ENCODE results near the gene ALDH1A1. TPM values are rescaled to one million over a fixed set of nuclear protein-coding genes. Genes with fewer than 3 reads are reported as not detected.

Gene ALDH1A1
- total and polyA plus RNA-seq, 3 donors from 2014 or later: 307 to 474 (median 337) TPM

DNA sequence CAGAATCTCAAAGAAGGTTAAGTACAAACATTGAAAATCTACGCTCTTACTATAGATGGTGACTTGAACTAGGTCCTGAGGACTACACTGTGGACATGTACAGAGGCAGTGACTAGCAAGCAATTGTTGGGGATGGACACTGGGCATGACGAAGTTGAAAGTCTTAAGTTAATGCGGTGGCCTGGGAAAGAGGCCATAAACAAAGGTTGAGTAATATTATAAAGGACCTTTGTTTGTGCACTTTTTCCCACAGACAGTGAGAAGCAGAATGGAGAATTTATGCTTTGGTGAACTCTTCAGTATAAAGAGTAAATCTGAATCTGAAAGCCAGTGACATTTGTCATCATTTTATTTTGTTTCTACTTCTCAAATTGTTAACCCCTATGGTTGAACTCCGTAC is 15.3 kb downstream of the ALDH1A1 start:
- Histone ChIP-seq H3K4me3 (no peak overlapping the region), H3K27me3 (no peaks in the 10 kb centered on the region), H3K36me3 (ENCODE audit: low read depth, missing control alignments) (no peaks in the 10 kb centered on the region), H3K27ac (no peak overlapping the region), H3K4me1 (no peaks in the 10 kb centered on the region), H3K9me3 (no peaks in the 10 kb centered on the region)
- TF ChIP-seq POLR2A (IDR thresholded peaks at IDR 0.05): no peak
- TF ChIP-seq, protein P1, sequence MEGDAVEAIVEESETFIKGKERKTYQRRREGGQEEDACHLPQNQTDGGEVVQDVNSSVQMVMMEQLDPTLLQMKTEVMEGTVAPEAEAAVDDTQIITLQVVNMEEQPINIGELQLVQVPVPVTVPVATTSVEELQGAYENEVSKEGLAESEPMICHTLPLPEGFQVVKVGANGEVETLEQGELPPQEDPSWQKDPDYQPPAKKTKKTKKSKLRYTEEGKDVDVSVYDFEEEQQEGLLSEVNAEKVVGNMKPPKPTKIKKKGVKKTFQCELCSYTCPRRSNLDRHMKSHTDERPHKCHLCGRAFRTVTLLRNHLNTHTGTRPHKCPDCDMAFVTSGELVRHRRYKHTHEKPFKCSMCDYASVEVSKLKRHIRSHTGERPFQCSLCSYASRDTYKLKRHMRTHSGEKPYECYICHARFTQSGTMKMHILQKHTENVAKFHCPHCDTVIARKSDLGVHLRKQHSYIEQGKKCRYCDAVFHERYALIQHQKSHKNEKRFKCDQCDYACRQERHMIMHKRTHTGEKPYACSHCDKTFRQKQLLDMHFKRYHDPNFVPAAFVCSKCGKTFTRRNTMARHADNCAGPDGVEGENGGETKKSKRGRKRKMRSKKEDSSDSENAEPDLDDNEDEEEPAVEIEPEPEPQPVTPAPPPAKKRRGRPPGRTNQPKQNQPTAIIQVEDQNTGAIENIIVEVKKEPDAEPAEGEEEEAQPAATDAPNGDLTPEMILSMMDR (IDR thresholded peaks at IDR 0.05): no peak
- WGBS, 2 donors: 79 to 90% methylated on average over 4 of the region's 4 CpGs
- intact Hi-C loops (cut with DNase I; ENCODE audit: low total_unique reads): no loop called here
- DNase-seq: no peak

DNA sequence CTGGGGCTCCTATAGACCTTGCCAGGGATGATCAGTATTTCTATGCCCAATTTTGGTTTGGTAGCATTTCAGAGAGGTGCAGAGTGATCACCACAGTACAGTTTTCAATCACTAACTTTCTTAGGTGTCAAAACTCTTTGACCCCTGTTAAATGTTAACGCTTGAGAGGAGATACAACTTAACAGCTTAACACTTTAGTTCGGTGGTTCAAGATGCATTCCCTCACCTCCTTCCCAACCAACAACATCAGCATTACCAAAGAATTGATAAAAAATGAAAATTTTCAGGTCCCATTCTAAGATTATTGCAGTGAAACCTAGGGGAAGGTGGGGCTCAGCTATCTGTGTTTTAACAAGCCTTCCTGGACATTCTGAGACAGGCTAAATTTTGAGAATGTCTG is 16.2 kb downstream of the ALDH1A1 start:
- 69 to 83% methylated on average over 2 of the region's 2 CpGs for WGBS, 2 donors

DNA sequence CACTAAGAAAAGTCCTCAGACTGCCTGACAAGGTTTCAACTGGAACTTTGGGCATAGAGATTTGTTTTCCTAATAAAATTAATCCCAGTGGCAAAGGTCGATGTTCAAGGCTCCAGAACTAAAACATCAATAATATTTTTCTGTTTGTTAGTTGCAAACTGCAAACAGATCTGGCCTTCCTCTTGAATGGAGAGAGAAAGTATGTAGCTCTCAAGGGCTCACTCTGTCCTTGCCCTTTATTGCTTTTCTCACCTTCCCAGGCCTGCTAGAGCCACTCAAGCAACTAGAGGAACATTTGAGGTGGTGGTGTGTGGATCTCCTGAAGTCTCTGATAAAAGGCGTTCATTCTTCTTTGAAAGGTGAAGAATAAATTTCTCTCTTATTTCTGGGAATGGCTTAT is 16.6 kb downstream of the ALDH1A1 start:
- Histone ChIP-seq H3K9me3 (no peaks in the 10 kb centered on the region), H3K27me3 (no peaks in the 10 kb centered on the region), H3K27ac (no peak overlapping the region), H3K4me1 (no peaks in the 10 kb centered on the region), H3K36me3 (ENCODE audit: low read depth, missing control alignments) (no peaks in the 10 kb centered on the region), H3K4me3 (no peak overlapping the region)
- intact Hi-C loops (cut with DNase I; ENCODE audit: low total_unique reads): no loop called here
- TF ChIP-seq, protein P1 (IDR thresholded peaks at IDR 0.05): no peak
- TF ChIP-seq POLR2A (IDR thresholded peaks at IDR 0.05): no peak
- DNase-seq: no peak
- 57 to 58% methylated on average over 2 of the region's 2 CpGs for WGBS, 2 donors

More for the DNA sequence above, 16.2 kb downstream of the ALDH1A1 start:
- Histone ChIP-seq H3K9me3 (no peaks in the 10 kb centered on the region), H3K27me3 (no peaks in the 10 kb centered on the region), H3K4me3 (no peak overlapping the region), H3K27ac (no peak overlapping the region), H3K36me3 (ENCODE audit: low read depth, missing control alignments) (no peaks in the 10 kb centered on the region), H3K4me1 (no peaks in the 10 kb centered on the region)
- DNase-seq: no peak
- TF ChIP-seq POLR2A (IDR thresholded peaks at IDR 0.05): no peak
- TF ChIP-seq, protein P1 (IDR thresholded peaks at IDR 0.05): no peak
- intact Hi-C loops (cut with DNase I; ENCODE audit: low total_unique reads): no loop called here

DNA sequence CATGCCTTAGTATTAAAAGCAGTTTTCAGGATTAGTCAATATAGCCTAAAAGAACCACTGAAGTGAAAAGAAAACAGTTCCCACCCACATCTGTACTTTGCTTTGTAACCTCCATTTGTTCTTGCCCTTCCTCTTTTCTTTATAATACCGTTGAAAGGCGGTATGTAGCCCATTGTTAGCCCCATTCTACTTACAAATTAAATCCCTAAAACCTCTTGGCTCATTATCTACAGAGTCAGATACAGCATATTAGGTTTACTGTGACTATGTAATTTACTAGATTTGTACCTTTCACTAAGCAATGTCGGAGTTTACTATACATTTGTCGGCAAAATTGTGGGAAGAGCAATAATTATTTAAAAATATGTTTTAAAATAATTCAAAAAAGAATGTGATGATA is 17.3 kb downstream of the ALDH1A1 start:
- no peaks in the 10 kb centered on the region for H3K36me3 ChIP-seq (ENCODE audit: low read depth, missing control alignments)
- no peaks in the 10 kb centered on the region for H3K9me3 ChIP-seq
- DNase-seq: no peak
- no peaks in the 10 kb centered on the region for H3K4me1 ChIP-seq
- intact Hi-C loops (cut with DNase I; ENCODE audit: low total_unique reads): no loop called here
- no peak overlapping the region for H3K4me3 ChIP-seq
- H3K27ac ChIP-seq: no peak overlapping the region
- 89 to 92% methylated on average over 4 of the region's 4 CpGs for WGBS, 2 donors
- H3K27me3 ChIP-seq: no peaks in the 10 kb centered on the region
- no peak for TF ChIP-seq POLR2A (IDR thresholded peaks at IDR 0.05)
- TF ChIP-seq, protein P1 (IDR thresholded peaks at IDR 0.05): no peak
